Upper lobe of left lung (tissue), 6 donors: ENCODE measurements around the gene OR2A14. TPM values are rescaled to one million over a fixed set of nuclear protein-coding genes. Genes with fewer than 3 reads are reported as not detected.

Source experiments
- ATAC-seq, 2 donors: fragments of 200-7000 bp; cut with Tn5 transposase; one replicate each; pipeline ENCODE4 v1.9.1; 2022; ENCODE audit warnings: mild to moderate bottlenecking in 2 of 2, moderate library complexity in 2 of 2; ENCODE audit not compliant: low FRiP score in 2 of 2
- DNase-seq, 2 donors: peaks; one replicate each; pipeline ENCODE4 v3.0.0-alpha.2; 2019 to 2020
- H3K27ac ChIP-seq, 4 donors: fragments of 200-600 bp; sonication (generic); one replicate each; pipeline ENCODE4 v1.5.1; 2016 to 2019
- H3K27me3 ChIP-seq, 4 donors: fragments of 200-600 bp; sonication (generic); one replicate each; pipeline ENCODE4 v1.5.1; 2017 to 2019
- H3K36me3 ChIP-seq, 4 donors: fragments of 200-600 bp; sonication (generic); one replicate each; pipeline ENCODE4 v1.5.1; 2016 to 2019
- H3K4me1 ChIP-seq, 4 donors: fragments of 200-600 bp; sonication (generic); one replicate each; pipeline ENCODE4 v1.5.1; 2018 to 2019
- H3K4me3 ChIP-seq, 4 donors: fragments of 200-600 bp; sonication (generic); one replicate each; pipeline ENCODE4 v1.5.1; 2017 to 2019; ENCODE audit warnings: mild to moderate bottlenecking in 2 of 4, moderate library complexity in 1 of 4
- H3K9me3 ChIP-seq, 4 donors: fragments of 200-600 bp; sonication (generic); one replicate each; pipeline ENCODE4 v1.5.1; 2018 to 2019
- EP300 ChIP-seq, 4 donors: sonication (generic); formaldehyde crosslinking; IDR thresholded peaks; one replicate each; pipeline ENCODE4 v1.5.1; 2017; ENCODE audit warnings: antibody characterized with exemption in 4 of 4, control low read depth in 2 of 4
- POLR2A ChIP-seq, 4 donors: fragments of 450-650 bp; IDR thresholded peaks; one replicate each; pipeline ENCODE4 v1.5.1; 2016 to 2017; ENCODE audit warnings: antibody characterized with exemption in 4 of 4, mild to moderate bottlenecking in 2 of 4
- POLR2AphosphoS5 ChIP-seq, 2 donors: sonication (generic); formaldehyde crosslinking; IDR thresholded peaks; one replicate each; pipeline ENCODE4 v1.5.1; 2017; ENCODE audit warnings: antibody characterized with exemption in 2 of 2
- WGBS, 2 donors: methylation state at CpG; one replicate each; pipeline ENCODE4 v1.1.5; 2017 to 2018; 5-methylcytosine and 5-hydroxymethylcytosine counted together
- total RNA-seq, 6 donors: library from RNA; depleted of rRNA in 4 of 6; stranded (reverse); fragments of >200 nt in 4 of 6; gene quantifications; one replicate each; pipeline versions ENCODE4 v1.1.0 to v1.2.1, GENCODE V29; 2016 to 2021
- TF ChIP-seq, protein P1 (sequence below), 6 experiments: fragments of 450-650 bp in 4 of 6; fragments of 200-600 bp in 2 of 6; sonication (generic) in 2 of 6; IDR thresholded peaks; one replicate each; pipeline ENCODE4 v1.5.1; 2016 to 2019; ENCODE audit warnings: antibody characterized with exemption in 6 of 6
- donor health status: DM: no; HTN: no; CAD: no; lungs with moderate emphysema.
- donor health status: DM: no; HTN: yes; CAD: no; lungs with severe emphysema.

Gene OR2A14
- total RNA-seq, 6 donors from 2014 or later = not detected

DNA sequence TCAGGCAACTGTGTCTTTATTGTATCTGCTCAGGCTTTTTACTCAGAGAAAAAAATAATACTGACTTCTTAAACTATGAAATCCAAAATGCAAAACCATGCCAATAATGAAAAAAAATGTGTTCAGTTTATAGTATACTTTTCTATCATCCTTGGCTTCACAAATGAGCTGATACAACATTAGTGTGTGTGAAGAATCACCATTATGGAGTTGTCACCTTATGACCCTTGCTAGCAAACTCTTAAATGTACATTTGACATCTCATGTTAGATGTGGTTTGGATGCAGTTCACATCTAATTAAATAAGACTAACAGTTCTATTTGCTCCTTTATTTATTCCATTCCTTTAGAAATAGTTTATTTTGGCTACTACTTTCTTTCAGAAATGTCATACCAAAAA lies 17.8 kb upstream of the OR2A14 start:
- no peak for TF ChIP-seq POLR2AphosphoS5 (IDR thresholded peaks at IDR 0.05)
- no peak for TF ChIP-seq EP300 (IDR thresholded peaks at IDR 0.05)
- TF ChIP-seq, protein P1, sequence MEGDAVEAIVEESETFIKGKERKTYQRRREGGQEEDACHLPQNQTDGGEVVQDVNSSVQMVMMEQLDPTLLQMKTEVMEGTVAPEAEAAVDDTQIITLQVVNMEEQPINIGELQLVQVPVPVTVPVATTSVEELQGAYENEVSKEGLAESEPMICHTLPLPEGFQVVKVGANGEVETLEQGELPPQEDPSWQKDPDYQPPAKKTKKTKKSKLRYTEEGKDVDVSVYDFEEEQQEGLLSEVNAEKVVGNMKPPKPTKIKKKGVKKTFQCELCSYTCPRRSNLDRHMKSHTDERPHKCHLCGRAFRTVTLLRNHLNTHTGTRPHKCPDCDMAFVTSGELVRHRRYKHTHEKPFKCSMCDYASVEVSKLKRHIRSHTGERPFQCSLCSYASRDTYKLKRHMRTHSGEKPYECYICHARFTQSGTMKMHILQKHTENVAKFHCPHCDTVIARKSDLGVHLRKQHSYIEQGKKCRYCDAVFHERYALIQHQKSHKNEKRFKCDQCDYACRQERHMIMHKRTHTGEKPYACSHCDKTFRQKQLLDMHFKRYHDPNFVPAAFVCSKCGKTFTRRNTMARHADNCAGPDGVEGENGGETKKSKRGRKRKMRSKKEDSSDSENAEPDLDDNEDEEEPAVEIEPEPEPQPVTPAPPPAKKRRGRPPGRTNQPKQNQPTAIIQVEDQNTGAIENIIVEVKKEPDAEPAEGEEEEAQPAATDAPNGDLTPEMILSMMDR (IDR thresholded peaks at IDR 0.05) = no peak
- TF ChIP-seq POLR2A (IDR thresholded peaks at IDR 0.05) = no peak
- Histone ChIP-seq H3K4me3 (no peak overlapping the region), H3K27ac (no peak overlapping the region), H3K27me3 (no peaks in the 10 kb centered on the region), H3K4me1 (no peaks in the 10 kb centered on the region), H3K36me3 (no peaks in the 10 kb centered on the region), H3K9me3 (no peaks in the 10 kb centered on the region)
- ATAC-seq = no peak
- no peak for DNase-seq

DNA sequence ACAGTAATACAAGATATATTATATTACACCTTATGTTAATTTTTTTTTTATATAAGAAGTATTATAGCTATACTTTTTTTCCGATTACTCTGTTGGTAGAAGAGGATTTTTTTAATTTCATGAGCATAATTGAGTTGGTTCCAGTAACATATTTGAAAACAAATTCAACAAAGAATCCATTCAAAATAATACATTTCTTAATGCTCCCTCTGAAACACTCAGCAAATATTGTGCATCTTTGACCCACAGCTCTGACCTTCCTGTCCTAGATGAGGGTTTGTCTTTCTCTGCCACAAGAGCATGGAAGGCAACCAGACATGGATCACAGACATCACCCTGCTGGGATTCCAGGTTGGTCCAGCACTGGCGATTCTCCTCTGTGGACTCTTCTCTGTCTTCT lies 13.7 kb upstream of the OR2A14 start, which contains the start of gene OR2A2:
Gene OR2A2, plus strand, starts transcription at position 301 of the 400 bp plus-strand sequence. Its CDS starts 0 bp downstream, at position 301.
- Histone ChIP-seq H3K4me1 (no peaks in the 10 kb centered on the region), H3K27me3 (no peaks in the 10 kb centered on the region), H3K36me3 (no peaks in the 10 kb centered on the region), H3K9me3 (no peaks in the 10 kb centered on the region), H3K4me3 (no peak within 1 kb of the TSS), H3K27ac (no peak within 1 kb of the TSS)
- no peak for ATAC-seq
- DNase-seq = no peak
- WGBS, 2 donors = 93 to 100% methylated on average over 2 of the region's 2 CpGs
- TF ChIP-seq POLR2AphosphoS5 (IDR thresholded peaks at IDR 0.05) = no peak
- TF ChIP-seq, protein P1 (IDR thresholded peaks at IDR 0.05) = no peak
- TF ChIP-seq EP300 (IDR thresholded peaks at IDR 0.05) = no peak
- no peak for TF ChIP-seq POLR2A (IDR thresholded peaks at IDR 0.05)

DNA sequence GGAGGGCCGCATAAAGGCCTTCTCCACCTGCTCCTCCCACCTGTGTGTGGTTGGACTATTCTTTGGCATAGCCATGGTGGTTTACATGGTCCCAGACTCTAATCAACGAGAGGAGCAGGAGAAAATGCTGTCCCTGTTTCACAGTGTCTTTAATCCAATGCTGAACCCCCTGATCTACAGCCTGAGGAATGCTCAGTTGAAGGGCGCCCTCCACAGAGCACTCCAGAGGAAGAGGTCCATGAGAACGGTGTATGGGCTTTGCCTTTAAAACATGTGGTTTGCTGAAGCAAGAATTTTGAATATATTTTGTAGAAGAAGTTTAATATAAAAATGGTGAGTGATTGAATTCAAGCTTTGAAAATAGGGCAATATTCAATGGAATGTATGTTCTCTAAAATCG lies 12.7 kb upstream of the OR2A14 start:
- DNase-seq = no peak
- WGBS, 2 donors = 68 to 81% methylated on average over 5 of the region's 5 CpGs

DNA sequence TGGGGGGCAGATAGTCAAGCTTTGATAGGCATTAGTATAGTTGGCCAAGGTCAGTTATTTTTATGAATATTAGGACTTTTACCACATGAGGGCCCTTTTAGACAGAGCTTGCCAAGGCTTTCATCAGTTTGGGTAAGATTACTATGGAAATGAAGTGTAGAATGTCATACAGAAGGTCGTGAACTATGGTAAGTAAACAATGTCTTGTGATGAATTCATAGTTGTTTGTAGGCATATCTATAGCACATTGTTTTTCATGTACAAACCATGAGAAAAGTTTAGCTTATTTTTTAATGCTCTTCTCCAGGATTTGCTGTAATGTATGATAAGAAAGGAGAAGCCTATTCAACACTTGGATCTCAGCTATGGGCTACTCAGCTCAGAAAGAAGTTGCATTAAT lies 9.3 kb upstream of the OR2A14 start:
- Histone ChIP-seq H3K36me3 (no peaks in the 10 kb centered on the region), H3K4me3 (no peak overlapping the region), H3K27ac (no peak overlapping the region), H3K27me3 (no peaks in the 10 kb centered on the region), H3K9me3 (no peaks in the 10 kb centered on the region), H3K4me1 (no peaks in the 10 kb centered on the region)
- ATAC-seq = no peak
- TF ChIP-seq EP300 (IDR thresholded peaks at IDR 0.05) = no peak
- TF ChIP-seq POLR2A (IDR thresholded peaks at IDR 0.05) = no peak
- no peak for TF ChIP-seq POLR2AphosphoS5 (IDR thresholded peaks at IDR 0.05)
- TF ChIP-seq, protein P1 (IDR thresholded peaks at IDR 0.05) = no peak
- no peak for DNase-seq
- 33 to 41% methylated on average over 1 of the region's 1 CpG for WGBS, 2 donors

More for the DNA sequence above, 12.7 kb upstream of the OR2A14 start:
- H3K9me3 ChIP-seq = no peaks in the 10 kb centered on the region
- TF ChIP-seq POLR2A (IDR thresholded peaks at IDR 0.05) (no peak), EP300 (IDR thresholded peaks at IDR 0.05) (no peak), POLR2AphosphoS5 (IDR thresholded peaks at IDR 0.05) (no peak)
- TF ChIP-seq, protein P1 (IDR thresholded peaks at IDR 0.05) = no peak
- no peaks in the 10 kb centered on the region for H3K4me1 ChIP-seq
- ATAC-seq = no peak
- no peak overlapping the region for H3K4me3 ChIP-seq
- H3K27ac ChIP-seq = no peak overlapping the region
- no peaks in the 10 kb centered on the region for H3K27me3 ChIP-seq
- H3K36me3 ChIP-seq = no peaks in the 10 kb centered on the region

DNA sequence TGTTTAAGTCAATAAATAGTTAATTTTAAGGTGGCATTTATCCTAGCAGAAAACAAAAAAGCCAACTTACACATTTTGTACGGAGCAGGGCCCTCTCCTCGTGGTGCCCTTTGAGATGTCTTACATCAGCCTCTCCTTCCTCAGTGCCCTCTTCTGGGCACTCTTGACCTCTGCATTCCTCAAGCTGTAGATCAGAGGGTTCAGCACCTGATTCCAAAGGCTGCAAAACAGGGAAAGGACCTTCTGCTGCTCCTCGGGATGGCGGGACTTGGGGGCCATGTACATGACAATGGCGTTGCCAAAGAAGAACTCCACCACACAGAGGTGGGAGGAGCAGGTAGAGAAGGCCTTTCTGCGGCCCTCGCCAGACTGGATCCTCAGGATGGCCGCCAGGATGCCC lies 4.6 kb upstream of the OR2A14 start:
- Histone ChIP-seq H3K27ac (no peak overlapping the region), H3K36me3 (no peaks in the 10 kb centered on the region), H3K9me3 (no peaks in the 10 kb centered on the region), H3K27me3 (no peaks in the 10 kb centered on the region), H3K4me1 (no peaks in the 10 kb centered on the region), H3K4me3 (no peak overlapping the region)
- DNase-seq (no peak), ATAC-seq (no peak)
- TF ChIP-seq POLR2A (IDR thresholded peaks at IDR 0.05) = no peak
- TF ChIP-seq POLR2AphosphoS5 (IDR thresholded peaks at IDR 0.05) = no peak
- TF ChIP-seq, protein P1 (IDR thresholded peaks at IDR 0.05) = no peak
- no peak for TF ChIP-seq EP300 (IDR thresholded peaks at IDR 0.05)
- 62 to 74% methylated on average over 8 of the region's 8 CpGs for WGBS, 2 donors
